Non-pigmented ciliary epithelial cell (primary cell): ENCODE results near the gene ARV1.
"Not testable (repeated sequence)": the region's sequence is repeated elsewhere in the genome, so short reads cannot be mapped to it uniquely, and the experiment has no call there.

Experiments used
- DNase-seq: peaks from one replicate; pipeline ENCODE4 v3.0.0-alpha.2; 2010; ENCODE audit warnings: low read depth

The ARV1 gene

DNA sequence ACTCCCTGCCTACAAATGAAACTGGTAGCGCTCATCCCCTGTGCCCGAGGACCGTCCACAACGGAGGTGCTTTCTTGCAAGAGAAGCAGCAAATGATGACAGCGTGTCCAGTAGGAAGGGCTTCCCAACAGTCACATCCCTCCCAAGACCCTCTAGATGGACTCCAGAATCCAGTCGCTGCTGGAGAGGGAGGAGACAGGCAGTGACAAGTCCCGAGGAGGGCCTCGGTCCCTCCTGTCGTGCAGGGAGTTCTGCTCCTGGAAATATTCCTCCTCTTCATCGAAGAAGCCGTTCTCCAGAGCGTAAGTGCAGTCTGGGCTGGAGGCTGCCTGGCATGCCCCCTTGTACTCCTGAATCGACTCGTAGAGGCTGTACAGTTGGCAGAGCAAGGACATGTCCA, 40.8 kb downstream of the ARV1 start:
- no peak for DNase-seq

GRCh38 chr1:231020139-231020601, 41.3 kb downstream of the ARV1 start:
- DNase-seq: no peak

DNA sequence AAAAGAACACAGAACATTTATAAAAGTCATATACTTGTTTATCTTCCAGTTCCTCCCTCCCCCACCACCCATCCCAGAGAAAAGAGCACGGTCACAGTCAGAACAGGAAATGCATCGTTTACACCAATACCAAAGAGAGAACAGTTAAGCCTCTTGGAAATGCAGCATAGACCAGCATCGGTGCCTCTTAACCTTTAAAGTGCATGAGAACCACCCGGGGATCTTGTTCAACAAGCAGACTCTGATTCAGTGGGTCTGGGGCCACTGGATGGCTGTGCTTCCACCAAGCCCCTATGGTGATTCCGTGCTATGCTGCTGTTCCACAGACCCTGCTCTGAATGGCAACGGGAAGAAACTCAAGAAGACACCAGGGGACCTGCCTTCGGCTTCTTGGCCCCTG, 41.9 kb downstream of the ARV1 start:
- DNase-seq: peak; percentile 41

DNA sequence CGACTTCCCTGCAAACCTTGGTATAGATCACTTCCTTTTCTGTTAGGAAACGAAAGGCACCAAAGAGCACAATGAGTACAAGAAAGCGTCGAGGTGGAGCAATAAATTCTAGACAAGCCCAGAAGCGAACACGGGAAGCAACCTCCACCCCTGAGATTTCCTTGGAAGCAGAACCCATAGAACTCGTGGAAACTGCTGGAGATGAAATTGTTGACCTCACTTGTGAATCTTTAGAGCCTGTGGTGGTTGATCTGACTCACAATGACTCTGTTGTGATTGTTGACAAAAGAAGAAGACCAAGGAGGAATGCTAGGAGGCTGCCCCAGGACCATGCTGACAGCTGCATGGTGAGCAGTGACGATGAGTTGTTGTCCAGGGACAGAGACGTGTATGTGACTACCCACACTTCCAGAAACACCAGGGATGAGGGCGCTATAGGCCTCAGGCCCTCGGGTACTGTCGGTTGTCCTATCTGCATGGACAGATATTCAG, 42.7 kb downstream of the ARV1 start:
- DNase-seq: no peak

DNA sequence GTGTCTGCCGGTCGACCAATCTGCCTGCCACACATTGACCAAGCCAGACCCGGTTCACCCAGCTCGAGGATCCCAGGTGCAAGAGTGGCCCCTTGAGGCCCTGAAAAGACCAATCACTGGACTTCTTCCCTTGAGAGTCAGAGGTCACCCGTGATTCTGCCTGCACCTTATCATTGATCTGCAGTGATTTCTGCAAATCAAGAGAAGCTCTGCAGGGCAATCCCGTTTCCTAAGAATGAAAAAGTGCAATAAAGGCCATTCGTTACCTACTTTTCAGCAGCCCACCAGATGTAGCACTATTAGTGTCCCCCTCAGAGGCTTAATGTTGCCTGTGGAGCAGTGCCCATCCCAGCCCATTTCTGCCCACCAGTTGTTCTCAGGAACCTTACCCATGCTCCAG, 43.6 kb downstream of the ARV1 start:
- not testable (repeated sequence) for DNase-seq

DNA sequence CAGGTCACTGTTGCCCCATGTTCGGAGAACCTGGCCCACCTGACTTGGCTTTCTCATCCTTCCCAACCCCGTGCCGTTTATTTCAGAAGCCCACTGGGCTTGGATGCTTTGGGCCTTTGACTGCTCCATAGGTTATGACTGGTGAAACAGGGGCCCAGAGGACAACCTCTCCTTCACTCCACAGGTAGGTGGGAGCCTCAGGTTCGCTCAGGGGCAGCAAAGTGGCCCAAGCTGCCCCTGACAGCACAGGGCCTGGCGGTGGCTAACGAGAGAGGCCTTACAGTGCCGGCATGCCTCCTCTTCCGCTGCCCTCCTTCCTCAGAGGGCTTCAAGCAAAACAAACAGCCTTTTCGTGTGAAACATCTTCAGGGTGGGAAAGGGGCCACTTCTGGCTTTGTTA, 44.3 kb downstream of the ARV1 start:
- no peak for DNase-seq

DNA sequence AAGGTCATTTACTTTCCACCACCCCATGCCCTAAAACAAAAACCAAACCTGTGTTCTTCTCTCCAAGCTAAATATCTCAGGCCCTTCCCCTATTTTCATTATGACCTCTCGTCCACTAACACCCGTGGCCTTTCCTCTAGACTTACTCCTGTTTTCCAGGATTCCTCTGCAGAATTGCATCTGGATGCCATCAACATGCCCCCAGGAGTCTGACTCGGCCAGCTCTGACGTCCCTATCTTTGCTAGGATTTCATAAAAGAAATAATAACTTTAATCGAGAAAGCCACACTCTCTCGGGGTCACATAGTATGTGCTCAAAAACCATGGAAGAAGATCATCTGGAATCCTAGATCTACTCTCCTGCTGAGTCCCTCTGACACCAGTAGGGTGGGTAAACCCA, 47.7 kb downstream of the ARV1 start:
- DNase-seq: no peak

GRCh38 chr1:231027136-231027925, 48.4 kb downstream of the ARV1 start:
- no peak for DNase-seq

DNA sequence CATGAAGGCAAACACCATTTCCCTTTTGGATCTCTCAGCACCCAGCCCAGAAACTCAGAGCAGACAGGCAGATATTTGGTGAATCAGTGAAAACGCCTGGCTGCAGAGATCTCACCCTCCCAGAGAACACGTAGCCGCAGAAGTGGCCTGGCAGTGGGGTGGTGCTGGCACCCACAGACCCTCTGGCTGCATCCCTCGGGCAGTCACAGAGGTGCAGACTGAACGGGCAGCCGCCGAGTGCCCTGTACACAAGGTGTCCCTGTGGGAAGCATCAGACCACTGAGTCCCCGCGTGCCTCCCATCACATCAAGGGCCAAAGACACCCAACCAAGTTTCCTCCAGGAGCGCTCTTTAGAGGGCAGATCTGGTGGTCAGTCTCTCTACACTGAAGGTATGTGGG, 49.1 kb downstream of the ARV1 start:
- DNase-seq: no peak

DNA sequence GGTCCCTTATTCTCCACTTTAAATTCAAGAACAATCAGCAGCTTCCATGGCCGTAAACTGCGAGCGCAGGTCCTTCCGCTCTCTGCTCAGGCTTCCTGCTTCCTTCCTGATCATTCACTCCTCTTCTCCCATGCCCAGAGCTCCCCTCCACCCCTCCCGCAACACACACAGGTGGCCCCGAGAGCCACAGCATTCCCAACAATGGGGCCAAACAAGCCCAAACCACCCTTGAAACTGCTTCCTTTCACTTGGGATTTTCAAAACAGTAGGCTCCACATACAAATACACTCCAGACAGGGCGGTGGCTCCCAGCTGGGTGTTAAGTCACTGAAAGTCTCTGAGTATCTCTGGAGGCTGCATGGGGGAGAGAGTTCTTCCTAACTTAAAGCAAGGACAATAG, 49.8 kb downstream of the ARV1 start:
- no peak for DNase-seq

GRCh38 chr1:231029247-231029646, 50.4 kb downstream of the ARV1 start:
- not testable (repeated sequence) for DNase-seq

- DNase-seq: no peak
Observed at GRCh38 chr1:231029841-231030240, 50.9 kb downstream of the ARV1 start.

- DNase-seq: no peak
Observed at GRCh38 chr1:231032963-231033362, 54.1 kb downstream of the ARV1 start.

- DNase-seq: no peak
Observed at GRCh38 chr1:231035799-231036198, 56.9 kb downstream of the ARV1 start.

GRCh38 chr1:231036416-231036815, 57.5 kb downstream of the ARV1 start:
- no peak for DNase-seq

DNA sequence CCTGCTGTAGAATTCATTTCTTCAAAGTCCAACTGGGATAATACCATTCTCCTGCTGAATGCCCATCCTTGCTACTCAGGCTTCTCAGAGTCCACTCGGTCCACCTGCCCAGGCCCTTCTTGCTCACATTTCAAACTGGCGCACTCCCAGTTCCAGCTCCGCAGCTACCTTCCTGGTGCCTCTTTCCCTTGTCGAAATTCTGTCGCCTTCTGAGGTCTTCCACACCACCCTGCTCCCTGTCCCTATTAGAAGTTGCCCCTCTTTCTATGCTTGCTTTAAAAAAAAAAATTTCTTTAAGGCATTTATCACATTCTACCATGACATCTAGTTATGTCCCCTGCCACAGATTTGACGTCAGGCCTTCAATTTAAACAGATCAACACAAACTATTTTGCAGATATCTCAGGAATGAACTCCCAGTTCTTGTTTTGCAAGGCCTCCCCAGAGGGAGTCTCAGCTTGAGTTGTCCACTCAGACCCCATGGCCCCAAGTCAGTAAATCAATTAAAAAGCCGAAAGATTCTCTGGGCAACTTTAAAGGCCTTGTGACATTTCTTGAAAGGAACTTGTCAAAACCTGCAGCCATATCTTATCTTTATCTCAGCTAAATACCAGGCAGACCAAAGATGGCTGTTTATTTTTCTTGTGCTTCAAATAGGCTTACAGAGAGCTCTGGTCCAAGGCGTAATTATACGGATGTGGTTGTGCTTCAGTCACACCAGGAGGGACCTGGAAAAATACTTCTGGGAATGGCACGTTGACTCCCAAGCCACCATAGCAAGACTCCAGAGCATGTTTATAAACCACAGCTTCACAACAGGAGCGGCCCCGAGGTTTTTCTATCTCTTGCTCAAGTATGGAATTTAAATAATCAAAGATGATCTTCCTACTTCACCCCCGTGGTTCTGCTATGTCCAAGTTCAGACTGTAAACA, 59.0 kb downstream of the ARV1 start:
- no peak for DNase-seq

- no peak for DNase-seq
Observed at GRCh38 chr1:231039161-231040018, 60.5 kb downstream of the ARV1 start.

DNA sequence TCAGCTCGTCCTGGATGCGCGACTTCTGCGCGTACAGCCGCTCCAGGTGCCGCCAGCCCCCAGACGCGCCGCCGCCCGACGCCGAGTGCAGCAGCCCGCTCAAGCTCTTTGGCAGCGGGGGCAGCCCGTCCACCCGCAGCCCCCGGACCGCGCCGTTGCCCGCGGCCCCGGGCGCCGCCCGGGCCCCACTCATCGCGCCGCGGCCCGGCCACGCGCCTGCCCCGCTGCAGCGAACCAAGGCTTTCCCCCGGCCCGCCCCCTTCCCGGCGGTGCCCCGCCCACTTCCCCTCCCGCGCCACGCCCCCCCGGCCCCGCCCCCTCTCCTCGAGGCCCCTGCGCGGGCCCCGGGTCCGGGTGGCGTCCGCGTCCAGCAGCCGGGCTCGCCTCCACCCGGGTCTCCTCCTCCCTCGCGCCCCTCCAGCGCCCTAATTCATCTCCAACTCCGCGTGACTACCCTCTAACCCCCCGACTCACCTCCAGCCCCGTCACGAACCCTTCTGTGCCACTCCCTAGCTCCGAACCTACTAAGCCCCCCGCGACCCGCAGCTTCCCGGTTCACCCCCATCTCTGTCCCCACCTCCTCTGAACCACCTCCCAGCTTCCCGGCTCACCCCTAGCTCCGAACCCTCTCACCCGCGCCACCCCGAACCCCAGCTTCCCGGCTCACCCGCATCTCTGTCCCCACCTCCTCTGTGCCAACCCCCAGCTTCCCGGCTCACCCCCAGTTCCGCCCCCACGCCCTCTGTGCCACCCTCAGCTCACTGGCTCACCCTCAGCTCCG, 61.3 kb downstream of the ARV1 start, which contains the start of gene FAM89A:
Gene FAM89A, minus strand, starts transcription at position 236 of the 781 bp plus-strand sequence. Its CDS starts 43 bp downstream, at position 193.
- no peak for DNase-seq

DNA sequence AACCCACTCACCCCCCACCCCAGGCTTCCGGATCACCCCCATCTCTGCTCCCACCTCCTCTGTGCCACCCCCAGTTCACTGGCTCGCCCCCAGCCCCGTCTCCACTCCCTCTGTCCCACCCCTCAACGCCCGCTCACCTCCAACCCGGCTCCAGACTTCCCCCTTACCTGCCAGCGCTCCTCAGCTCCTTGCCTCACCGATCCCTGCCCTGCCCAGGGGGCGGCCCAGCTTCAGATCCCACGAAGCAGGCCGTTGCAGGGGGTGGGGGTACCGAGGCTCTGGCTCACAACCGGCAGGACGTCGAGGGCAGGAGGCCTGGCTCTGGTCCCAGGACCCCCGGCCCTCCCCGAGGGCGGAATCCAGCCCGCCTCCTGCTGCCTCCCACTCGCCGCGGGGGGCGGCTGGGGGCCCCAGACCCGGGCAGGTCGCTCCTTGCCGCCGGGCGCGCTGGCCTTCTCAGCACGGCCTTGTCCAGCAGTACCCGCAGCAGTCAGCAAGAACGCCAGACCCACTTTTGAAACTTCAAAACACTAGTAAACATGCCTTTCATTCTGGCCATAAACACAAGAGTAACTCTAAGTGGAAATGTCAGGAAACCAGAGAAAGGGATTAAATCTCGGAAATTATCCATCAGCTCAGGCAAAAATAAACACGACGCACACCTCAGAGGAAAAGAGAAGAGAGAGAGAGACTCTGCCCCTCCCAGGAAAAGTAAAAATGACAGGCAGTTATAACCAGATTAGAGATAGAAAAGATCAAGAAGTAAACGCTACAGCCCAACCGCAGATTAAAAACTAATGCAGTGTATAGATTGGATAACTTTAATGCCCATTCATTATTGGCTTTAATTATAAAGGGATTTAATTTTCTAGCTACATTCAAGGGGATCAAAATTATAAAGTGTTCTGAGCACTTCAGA, 62.2 kb downstream of the ARV1 start:
- no peak for DNase-seq

DNA sequence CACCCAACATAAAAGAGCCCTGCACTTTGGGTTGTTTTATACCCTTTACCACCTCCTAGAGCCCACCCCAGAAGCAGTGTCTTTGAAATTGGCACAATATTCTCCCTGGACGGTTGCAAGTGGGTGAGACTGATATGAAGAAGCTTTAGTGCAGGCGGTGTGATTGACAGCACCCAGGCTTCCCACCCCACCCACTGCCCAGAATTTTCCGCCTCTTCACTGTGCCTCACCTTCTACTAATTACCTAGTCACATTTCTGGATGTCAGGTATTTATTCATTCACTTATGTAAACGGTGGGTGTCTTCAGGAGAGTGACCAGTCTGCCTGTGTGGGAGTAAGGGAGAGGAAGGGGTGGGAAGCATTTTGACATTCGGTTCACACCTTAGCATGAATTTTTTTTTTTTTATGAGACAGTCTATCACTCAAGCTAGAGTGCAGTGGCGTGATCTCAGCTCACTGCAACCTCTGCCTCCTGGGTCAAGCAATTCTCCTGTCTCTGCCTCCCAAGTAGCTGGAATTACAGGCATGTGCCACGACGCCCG, 62.9 kb downstream of the ARV1 start:
- no peak for DNase-seq
